Fibroblast of lung (primary cell): ENCODE measurements around the gene KMO.

Source experiments
- CTCF ChIP-seq, 2 donors: IDR thresholded peaks in 1 of 2; conservative IDR thresholded peaks in 1 of 2; 1 replicate in 1 of 2; 2 replicates in 1 of 2; pipeline ENCODE4 v1.5.1; 2011 to 2012; ENCODE audit warnings: low read length in 2 of 2, control low read depth in 1 of 2, inconsistent platforms in 1 of 2, low read depth in 1 of 2, mild to moderate bottlenecking in 1 of 2
- EZH2 ChIP-seq: IDR thresholded peaks from 2 replicates; pipeline ENCODE4 v1.5.1; 2012; ENCODE audit warnings: low read length, control low read depth, mild to moderate bottlenecking; ENCODE audit errors: missing control alignments

DNA sequence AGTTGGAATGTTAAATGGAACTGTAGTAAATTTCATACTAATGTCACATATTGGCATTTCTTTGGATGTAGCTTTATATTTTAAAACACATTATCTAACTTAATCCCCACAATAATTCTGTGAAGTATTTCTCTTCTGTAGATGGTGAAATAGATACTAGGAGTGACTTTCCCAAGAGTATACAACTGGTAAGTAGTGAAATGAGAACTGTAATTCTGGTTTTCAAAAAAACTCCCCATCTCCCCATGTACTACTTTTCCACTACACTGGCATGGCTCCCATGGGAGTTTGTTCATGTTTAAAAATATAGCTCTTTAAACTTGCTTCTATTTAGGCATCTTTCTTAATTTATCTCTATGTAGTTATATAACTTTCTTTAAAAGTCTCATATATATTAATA is 97.8 kb downstream of the KMO start:
- TF ChIP-seq CTCF (conservative IDR thresholded peaks at IDR 0.05 in 1 of 2, IDR thresholded peaks at IDR 0.05 in 1 of 2; ENCODE audit: low read depth in 1 of 2, low read length in 2 of 2) (no peak), EZH2 (no peak)
